MCF 10A (cell line): ENCODE measurements around the gene PPP1R26. TPM values are rescaled to one million over a fixed set of nuclear protein-coding genes. Genes with fewer than 3 reads are reported as not detected.
"Not testable (repeated sequence)": the region's sequence is repeated elsewhere in the genome, so short reads cannot be mapped to it uniquely, and the experiment has no call there.

Source experiments
- BruUV-seq: library from RNA; stranded (reverse); fragments of 400-500 nt; replicated peaks from 2 replicates; lab custom pipeline; 2021; lab: Mats Ljungman, UMichigan
- CTCF ChIA-PET: fragments of 300-600 bp; sonication (Branson Sonifier 250); formaldehyde crosslinking; extraction: SDS; loops from one replicate; lab custom pipeline; 2021; ENCODE audit warnings: antibody characterized with exemption, inconsistent platforms; lab: Yijun Ruan, JAX
- POLR2A ChIA-PET: fragments of 300-600, 350-650 bp; sonication (Branson Sonifier 250); formaldehyde crosslinking; extraction: SDS; loops from one replicate; lab custom pipeline; 2020; ENCODE audit warnings: antibody characterized with exemption, inconsistent platforms; lab: Yijun Ruan, JAX
- DNase-seq: peaks from one replicate; pipeline ENCODE4 v3.0.0-alpha.2; 2018; ENCODE audit not compliant: unreplicated experiment
- H3K27ac Mint-ChIP-seq: one replicate; pipeline ENCODE4 v1.8.0; 2022; ENCODE audit warnings: mild to moderate bottlenecking, low read depth, mixed read lengths; ENCODE audit not compliant: unreplicated experiment
- H3K27me3 Mint-ChIP-seq: one replicate; pipeline ENCODE4 v1.8.0; 2022; ENCODE audit warnings: mixed read lengths; ENCODE audit not compliant: insufficient read depth, unreplicated experiment
- H3K36me3 Mint-ChIP-seq: one replicate; pipeline ENCODE4 v1.8.0; 2022; ENCODE audit warnings: mild to moderate bottlenecking, moderate library complexity, mixed read lengths; ENCODE audit not compliant: insufficient read depth, unreplicated experiment
- H3K4me1 Mint-ChIP-seq: one replicate; pipeline ENCODE4 v1.8.0; 2022; ENCODE audit warnings: mixed read lengths; ENCODE audit not compliant: insufficient read depth, unreplicated experiment
- H3K4me3 Mint-ChIP-seq: one replicate; pipeline ENCODE4 v1.8.0; 2022; ENCODE audit warnings: mild to moderate bottlenecking, moderate library complexity, mixed read lengths; ENCODE audit not compliant: unreplicated experiment
- H3K9me3 Mint-ChIP-seq: one replicate; pipeline ENCODE4 v1.8.0; 2022; ENCODE audit warnings: mixed read lengths; ENCODE audit not compliant: unreplicated experiment
- intact Hi-C: fragments of 100-400 bp; cut with micrococcal nuclease; formaldehyde crosslinking; loops from 2 replicates; pipeline ENCODE4 v1.14.1; 2022
- total RNA-seq: library from RNA; stranded (reverse); gene quantifications from 2 replicates; pipeline ENCODE4 v1.2.3, GENCODE V29; 2022
- TF ChIP-seq, protein P1 (sequence below): fragments of 200-600 bp; IDR thresholded peaks from one replicate; pipeline ENCODE4 v1.8.0; 2022; ENCODE audit warnings: antibody characterized with exemption, mild to moderate bottlenecking; ENCODE audit not compliant: unreplicated experiment

PPP1R26 gene
- total RNA-seq, 1 experiment from 2014 or later, result 19.1 TPM

- intact Hi-C loops, result no loop called here
- ChIA-PET CTCF (no interaction called here), POLR2A (no interaction called here)
- H3K36me3 Mint-ChIP-seq, result peaks cover 8% of the 10 kb centered on the region
- H3K27ac Mint-ChIP-seq, result no peak overlapping the region
- H3K9me3 Mint-ChIP-seq, result peaks cover 9% of the 10 kb centered on the region
- peaks cover 7% of the 10 kb centered on the region for H3K4me1 Mint-ChIP-seq
- no peak for DNase-seq
- no peak overlapping the region for H3K4me3 Mint-ChIP-seq
- TF ChIP-seq, protein P1, sequence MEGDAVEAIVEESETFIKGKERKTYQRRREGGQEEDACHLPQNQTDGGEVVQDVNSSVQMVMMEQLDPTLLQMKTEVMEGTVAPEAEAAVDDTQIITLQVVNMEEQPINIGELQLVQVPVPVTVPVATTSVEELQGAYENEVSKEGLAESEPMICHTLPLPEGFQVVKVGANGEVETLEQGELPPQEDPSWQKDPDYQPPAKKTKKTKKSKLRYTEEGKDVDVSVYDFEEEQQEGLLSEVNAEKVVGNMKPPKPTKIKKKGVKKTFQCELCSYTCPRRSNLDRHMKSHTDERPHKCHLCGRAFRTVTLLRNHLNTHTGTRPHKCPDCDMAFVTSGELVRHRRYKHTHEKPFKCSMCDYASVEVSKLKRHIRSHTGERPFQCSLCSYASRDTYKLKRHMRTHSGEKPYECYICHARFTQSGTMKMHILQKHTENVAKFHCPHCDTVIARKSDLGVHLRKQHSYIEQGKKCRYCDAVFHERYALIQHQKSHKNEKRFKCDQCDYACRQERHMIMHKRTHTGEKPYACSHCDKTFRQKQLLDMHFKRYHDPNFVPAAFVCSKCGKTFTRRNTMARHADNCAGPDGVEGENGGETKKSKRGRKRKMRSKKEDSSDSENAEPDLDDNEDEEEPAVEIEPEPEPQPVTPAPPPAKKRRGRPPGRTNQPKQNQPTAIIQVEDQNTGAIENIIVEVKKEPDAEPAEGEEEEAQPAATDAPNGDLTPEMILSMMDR, result no peak
- no TSS peak for BruUV-seq
- no peaks in the 10 kb centered on the region for H3K27me3 Mint-ChIP-seq
Measured at GRCh38 chr9:135509458-135509857, 29.9 kb downstream of the PPP1R26 start.

DNA sequence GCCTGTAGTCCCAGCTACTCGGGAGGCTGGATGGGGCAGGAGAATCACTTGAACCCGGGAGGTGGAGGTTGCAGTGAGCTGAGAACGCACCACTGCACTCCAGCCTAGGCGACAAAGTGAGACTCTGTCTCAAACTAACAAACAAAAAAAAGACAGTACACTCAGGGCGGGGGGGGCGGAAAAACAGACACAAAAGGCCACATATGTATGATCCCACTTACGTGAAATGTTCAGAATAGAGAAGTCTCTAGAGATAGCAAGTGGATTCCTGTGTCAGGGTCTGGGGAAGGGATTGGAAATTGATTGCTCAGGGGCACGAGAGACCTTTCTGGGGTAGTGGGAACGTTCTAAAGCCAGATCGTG lies 32.6 kb downstream of the PPP1R26 start:
- ChIA-PET CTCF (no interaction called here), POLR2A (no interaction called here)
- Mint-ChIP-seq H3K27ac (no peak overlapping the region), H3K4me1 (peaks cover 7% of the 10 kb centered on the region), H3K36me3 (no peaks in the 10 kb centered on the region), H3K4me3 (no peak overlapping the region), H3K27me3 (peaks cover 2% of the 10 kb centered on the region), H3K9me3 (peaks cover 9% of the 10 kb centered on the region)
- BruUV-seq, result no TSS peak
- DNase-seq, result no peak
- TF ChIP-seq, protein P1, result no peak
- intact Hi-C loops, result no loop called here

- H3K27ac Mint-ChIP-seq, result peak overlapping the region; percentile 36
- no peak overlapping the region for H3K4me3 Mint-ChIP-seq
- peaks cover 9% of the 10 kb centered on the region for H3K27me3 Mint-ChIP-seq
- DNase-seq, result no peak
- BruUV-seq, result no TSS peak
- intact Hi-C loops, result no loop called here
- ChIA-PET CTCF (no interaction called here), POLR2A (no interaction called here)
- TF ChIP-seq, protein P1, result no peak
- peaks cover 9% of the 10 kb centered on the region for H3K9me3 Mint-ChIP-seq
- H3K36me3 Mint-ChIP-seq, result no peaks in the 10 kb centered on the region
- H3K4me1 Mint-ChIP-seq, result peaks cover 7% of the 10 kb centered on the region
Measured at GRCh38 chr9:135512904-135513303, 33.3 kb downstream of the PPP1R26 start.

DNA sequence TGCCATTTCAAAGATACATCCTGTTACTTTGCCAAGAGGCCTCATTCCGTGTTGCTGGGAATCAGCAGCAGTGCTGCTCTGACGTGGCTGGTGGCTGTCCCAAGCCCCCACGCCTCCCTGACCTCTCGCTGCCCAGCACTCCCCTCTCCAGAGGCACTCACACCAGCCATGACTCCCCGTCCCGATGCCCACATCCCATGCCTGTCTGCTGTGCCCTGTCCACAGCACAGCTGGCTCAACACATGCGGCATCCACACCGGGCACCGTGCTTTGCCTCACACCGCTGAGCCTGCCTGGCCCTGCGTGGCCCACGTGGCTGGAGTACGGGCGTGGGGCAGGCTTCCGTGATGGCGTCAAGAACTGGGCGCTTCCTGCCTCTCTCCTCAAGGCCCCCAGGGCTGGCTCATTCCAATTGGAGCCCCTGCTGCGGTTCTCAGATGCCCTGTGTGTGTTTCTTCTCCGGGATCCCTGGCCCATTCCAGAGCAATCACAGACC lies 33.8 kb downstream of the PPP1R26 start:
- Mint-ChIP-seq H3K27ac (peak overlapping the region; percentile 36), H3K4me3 (no peak overlapping the region), H3K9me3 (peaks cover 9% of the 10 kb centered on the region), H3K27me3 (peaks cover 14% of the 10 kb centered on the region), H3K36me3 (no peaks in the 10 kb centered on the region), H3K4me1 (peaks cover 7% of the 10 kb centered on the region)
- intact Hi-C loops, result no loop called here
- POLR2A ChIA-PET, result interaction anchor here (0.7 kb wide), 1 partner anchor 576 kb away, joined by 3 read pairs; no protein-coding TSS in a partner anchor
- no peak for DNase-seq
- TF ChIP-seq, protein P1, result no peak
- CTCF ChIA-PET, result no interaction called here
- no TSS peak for BruUV-seq

- H3K36me3 Mint-ChIP-seq, BruUV-seq, intact Hi-C loops, DNase-seq, H3K4me3 Mint-ChIP-seq, H3K27ac Mint-ChIP-seq, H3K4me1 Mint-ChIP-seq, H3K9me3 Mint-ChIP-seq: not testable (repeated sequence)
- CTCF ChIA-PET, result interaction anchor here (0.6 kb wide), 1 partner anchor 770 kb away, joined by 3 read pairs; no protein-coding TSS in a partner anchor
- POLR2A ChIA-PET, result interaction anchor here (0.7 kb wide), 1 partner anchor 576 kb away, joined by 3 read pairs; no protein-coding TSS in a partner anchor
- H3K27me3 Mint-ChIP-seq, result peaks cover 19% of the 10 kb centered on the region
Measured at GRCh38 chr9:135513906-135514305, 34.3 kb downstream of the PPP1R26 start.
